BJ (cell line): Measurements from ENCODE around the gene IMPDH1. TPM values are rescaled to one million over a fixed set of nuclear protein-coding genes. Genes with fewer than 3 reads are reported as not detected.

Experiments
- CTCF ChIA-PET: fragments of 350-600 bp; formaldehyde crosslinking; extraction: SDS; loops from one replicate; lab custom pipeline; 2021; ENCODE audit warnings: antibody characterized with exemption, inconsistent platforms; lab: Yijun Ruan, JAX
- POLR2A ChIA-PET: fragments of 300-600 bp; sonication (Branson Sonifier 250); formaldehyde crosslinking; extraction: SDS; loops from one replicate; lab custom pipeline; 2021; ENCODE audit warnings: antibody characterized with exemption; lab: Charles Lee
- DNase-seq: peaks from one replicate; pipeline ENCODE4 v3.0.0-alpha.2; 2011; ENCODE audit warnings: low read depth
- H3K27me3 ChIP-seq: 2 replicates; pipeline ENCODE4 v1.6.0; 2011; ENCODE audit warnings: low read length; ENCODE audit not compliant: control insufficient read depth, insufficient read depth
- H3K36me3 ChIP-seq: 2 replicates; pipeline ENCODE4 v1.5.1; 2011; ENCODE audit warnings: low read length; ENCODE audit not compliant: control insufficient read depth, insufficient read depth
- H3K4me3 ChIP-seq: 2 replicates; pipeline ENCODE4 v1.5.1; 2011; ENCODE audit warnings: low read depth, mild to moderate bottlenecking, control low read depth, low read length
- CTCF ChIP-seq: IDR thresholded peaks from 2 replicates; pipeline ENCODE4 v1.5.1; 2011; ENCODE audit warnings: low read depth, mild to moderate bottlenecking, control low read depth, inconsistent platforms, low read length, moderate library complexity; ENCODE audit not compliant: insufficient read depth
- polyA plus RNA-seq: library from polyadenylated mRNA; depleted of rRNA; stranded (reverse); fragments of >200 nt; gene quantifications from 2 replicates; pipeline ENCODE4 v1.2.3, GENCODE V29; 2011

IMPDH1 gene
- polyA plus RNA-seq, 1 experiment, result 84.5 TPM

- H3K4me3 ChIP-seq, result no peak overlapping the region
- no peak for DNase-seq
- no peak for TF ChIP-seq CTCF
- ChIA-PET CTCF (interaction anchor here (2.6 kb wide), 1 partner anchor 18 kb away, joined by 8 read pairs; no protein-coding TSS in a partner anchor), POLR2A (no interaction called here)
- H3K36me3 ChIP-seq, result no peaks in the 10 kb centered on the region
- H3K27me3 ChIP-seq, result peaks cover 30% of the 10 kb centered on the region
Measured at GRCh38 chr7:128365432-128365831, 44.4 kb downstream of the IMPDH1 start.

- CTCF ChIA-PET, result interaction anchor here (5.0 kb wide), 1 partner anchor 15 kb away, joined by 29 read pairs; no protein-coding TSS in a partner anchor
- no peak for TF ChIP-seq CTCF
Measured at GRCh38 chr7:128364166-128364870, 45.5 kb downstream of the IMPDH1 start.

GRCh38 chr7:128363261-128363721 lies 46.5 kb downstream of the IMPDH1 start:
- POLR2A ChIA-PET, result no interaction called here
- CTCF ChIA-PET, result interaction anchor here (3.1 to 5.0 kb wide), 2 partner anchors 14 to 24 kb away, joined by 17 to 29 read pairs; no protein-coding TSS in a partner anchor
- no peak for DNase-seq
- Histone ChIP-seq H3K27me3 (peaks cover 40% of the 10 kb centered on the region), H3K36me3 (no peaks in the 10 kb centered on the region), H3K4me3 (no peak overlapping the region)
- no peak for TF ChIP-seq CTCF

More at GRCh38 chr7:128364166-128364870, 45.5 kb downstream of the IMPDH1 start:
- DNase-seq, result no peak
- POLR2A ChIA-PET, result no interaction called here
- no peak overlapping the region for H3K4me3 ChIP-seq
- peaks cover 37% of the 10 kb centered on the region for H3K27me3 ChIP-seq
- H3K36me3 ChIP-seq, result no peaks in the 10 kb centered on the region

- peaks cover 44% of the 10 kb centered on the region for H3K27me3 ChIP-seq
- TF ChIP-seq CTCF, result no peak
- POLR2A ChIA-PET, result no interaction called here
- H3K36me3 ChIP-seq, result no peaks in the 10 kb centered on the region
- no peak for DNase-seq
- no peak overlapping the region for H3K4me3 ChIP-seq
- CTCF ChIA-PET, result interaction anchor here (3.1 to 5.0 kb wide), 2 partner anchors 14 to 24 kb away, joined by 17 to 29 read pairs; no protein-coding TSS in a partner anchor
Measured at GRCh38 chr7:128362670-128363069, 47.1 kb downstream of the IMPDH1 start.

- H3K27me3 ChIP-seq, result peaks cover 51% of the 10 kb centered on the region
- peak within 1 kb of the TSS; percentile 32 for H3K4me3 ChIP-seq
- no peak for DNase-seq
- ChIA-PET POLR2A (no interaction called here), CTCF (interaction anchor here (3.1 to 5.0 kb wide), 2 partner anchors 13 to 25 kb away, joined by 17 to 29 read pairs; no protein-coding TSS in a partner anchor)
- H3K36me3 ChIP-seq, result no peaks in the 10 kb centered on the region
- no peak for TF ChIP-seq CTCF
Measured at GRCh38 chr7:128361411-128362379, 48.1 kb downstream of the IMPDH1 start, which contains the start of gene PRRT4. PRRT4 (minus strand) TSS chr7:128361690.
